CD4-positive, alpha-beta T cell (primary cell): Measurements from ENCODE around the gene SAMD10. TPM values are rescaled to one million over a fixed set of nuclear protein-coding genes. Genes with fewer than 3 reads are reported as not detected.

ENCODE experiments used
- ATAC-seq: fragments of 200-7000 bp; cut with Tn5 transposase; one replicate; pipeline ENCODE4 v1.10.0; 2022; ENCODE audit warnings: mild to moderate bottlenecking; ENCODE audit not compliant: poor library complexity
- CTCF ChIA-PET: fragments of 350-600 bp; sonication (Branson Sonifier 250); formaldehyde crosslinking; loops from one replicate; lab custom pipeline; 2021; ENCODE audit warnings: antibody characterized with exemption, inconsistent platforms; lab: Charles Lee
- POLR2A ChIA-PET: fragments of 350-600 bp; sonication (Branson Sonifier 250); formaldehyde crosslinking; loops from one replicate; lab custom pipeline; 2021; ENCODE audit warnings: antibody characterized with exemption, inconsistent platforms; lab: Charles Lee
- DNase-seq, 14 experiments: peaks; one replicate each; pipeline ENCODE4 v3.0.0-alpha.2; 2013 to 2020; ENCODE audit warnings: mixed read lengths in 2 of 14
- H3K27ac ChIP-seq, 2 donors: one replicate each; pipeline versions ENCODE4 v1.5.1 to v1.7.0; 2013; ENCODE audit warnings: low read length in 2 of 2, low read depth in 1 of 2, mild to moderate bottlenecking in 1 of 2
- H3K27me3 ChIP-seq, 2 experiments: 1 replicate in 1 of 2; 2 replicates in 1 of 2; pipeline versions ENCODE4 v1.6.1 to v1.7.0; 2013; ENCODE audit warnings: low read length in 2 of 2, control low read depth in 1 of 2, mild to moderate bottlenecking in 1 of 2, moderate library complexity in 1 of 2; ENCODE audit not compliant: insufficient read depth in 2 of 2, control insufficient read depth in 1 of 2
- H3K36me3 ChIP-seq: one replicate; pipeline ENCODE4 v1.6.1; 2013; ENCODE audit warnings: low read length, control low read depth; ENCODE audit not compliant: insufficient read depth
- H3K4me1 ChIP-seq: one replicate; pipeline ENCODE4 v1.6.1; 2013; ENCODE audit warnings: low read length, control low read depth; ENCODE audit not compliant: insufficient read depth
- H3K4me3 ChIP-seq: one replicate; pipeline ENCODE4 v1.5.1; 2013; ENCODE audit warnings: mild to moderate bottlenecking, low read length, moderate library complexity
- H3K9me3 ChIP-seq, 2 experiments: 1 replicate in 1 of 2; 2 replicates in 1 of 2; pipeline versions ENCODE4 v1.6.1 to v1.7.0; 2013; ENCODE audit warnings: low read length in 2 of 2, mild to moderate bottlenecking in 2 of 2, control low read depth in 1 of 2, moderate library complexity in 1 of 2; ENCODE audit not compliant: control insufficient read depth in 1 of 2, insufficient read depth in 1 of 2
- H3K27ac Mint-ChIP-seq: one replicate; pipeline ENCODE4 v1.8.0; 2020; ENCODE audit warnings: mixed read lengths
- H3K27me3 Mint-ChIP-seq: one replicate; pipeline ENCODE4 v1.8.0; 2021; ENCODE audit warnings: mixed read lengths
- H3K36me3 Mint-ChIP-seq: one replicate; pipeline ENCODE4 v1.8.0; 2021; ENCODE audit warnings: low read depth, mixed read lengths
- H3K4me1 Mint-ChIP-seq: one replicate; pipeline ENCODE4 v1.8.0; 2021; ENCODE audit warnings: low read depth, mixed read lengths
- H3K4me3 Mint-ChIP-seq: one replicate; pipeline ENCODE4 v1.8.0; 2020; ENCODE audit warnings: mild to moderate bottlenecking, mixed read lengths
- H3K9me3 Mint-ChIP-seq: one replicate; pipeline ENCODE4 v1.8.0; 2020; ENCODE audit warnings: mixed read lengths
- intact Hi-C, 2 experiments: fragments of 100-400 bp; cut with DNase I in 1 of 2; cut with micrococcal nuclease in 1 of 2; formaldehyde crosslinking; loops; one replicate each; pipeline versions ENCODE4 v1.15.1 to v1.9.0; 2023 to 2025; cut with DNase I, micrococcal nuclease
- total RNA-seq, 174 experiments: library from RNA in 2 of 174; stranded (reverse) in 2 of 174; gene quantifications; one replicate each; pipeline ENCODE4 v1.2.3 and lab custom pipeline; 2021 to 2026
- TF ChIP-seq, protein P1 (sequence below): fragments of 200-600 bp; IDR thresholded peaks from one replicate; pipeline ENCODE4 v1.8.0; 2022; ENCODE audit warnings: antibody characterized with exemption, mild to moderate bottlenecking

The SAMD10 gene
- total RNA-seq, 2 experiments from 2014 or later, result 12.0 to 12.1 TPM

DNA sequence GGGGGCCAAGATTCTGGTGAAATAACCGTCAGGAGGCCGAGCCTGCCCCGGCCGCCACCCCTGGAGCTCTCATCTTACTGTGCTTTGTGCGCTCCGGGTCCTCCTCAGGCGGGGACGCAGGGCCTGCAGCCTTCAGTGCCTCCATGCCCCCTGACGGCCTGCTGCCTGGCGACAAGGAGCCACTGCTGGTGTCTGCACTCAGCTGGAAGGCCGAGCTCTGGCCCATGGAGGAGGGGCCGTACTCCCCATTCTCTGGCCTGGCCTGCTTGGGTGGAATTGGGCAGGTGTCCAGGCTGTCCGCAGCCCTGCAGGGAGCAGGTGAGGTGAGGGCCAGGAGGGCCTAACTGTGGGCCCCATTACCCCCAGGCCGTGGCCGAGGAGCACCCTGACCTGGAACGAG, 15.0 kb downstream of the SAMD10 start:
- ATAC-seq, result no peak
- intact Hi-C loops, result no loop called here
- Mint-ChIP-seq H3K9me3 (no peaks in the 10 kb centered on the region), H3K4me3 (no peak overlapping the region), H3K4me1 (peaks cover 11% of the 10 kb centered on the region), H3K27me3 (no peaks in the 10 kb centered on the region), H3K36me3 (peaks cover 27% of the 10 kb centered on the region), H3K27ac (no peak overlapping the region)
- TF ChIP-seq, protein P1, sequence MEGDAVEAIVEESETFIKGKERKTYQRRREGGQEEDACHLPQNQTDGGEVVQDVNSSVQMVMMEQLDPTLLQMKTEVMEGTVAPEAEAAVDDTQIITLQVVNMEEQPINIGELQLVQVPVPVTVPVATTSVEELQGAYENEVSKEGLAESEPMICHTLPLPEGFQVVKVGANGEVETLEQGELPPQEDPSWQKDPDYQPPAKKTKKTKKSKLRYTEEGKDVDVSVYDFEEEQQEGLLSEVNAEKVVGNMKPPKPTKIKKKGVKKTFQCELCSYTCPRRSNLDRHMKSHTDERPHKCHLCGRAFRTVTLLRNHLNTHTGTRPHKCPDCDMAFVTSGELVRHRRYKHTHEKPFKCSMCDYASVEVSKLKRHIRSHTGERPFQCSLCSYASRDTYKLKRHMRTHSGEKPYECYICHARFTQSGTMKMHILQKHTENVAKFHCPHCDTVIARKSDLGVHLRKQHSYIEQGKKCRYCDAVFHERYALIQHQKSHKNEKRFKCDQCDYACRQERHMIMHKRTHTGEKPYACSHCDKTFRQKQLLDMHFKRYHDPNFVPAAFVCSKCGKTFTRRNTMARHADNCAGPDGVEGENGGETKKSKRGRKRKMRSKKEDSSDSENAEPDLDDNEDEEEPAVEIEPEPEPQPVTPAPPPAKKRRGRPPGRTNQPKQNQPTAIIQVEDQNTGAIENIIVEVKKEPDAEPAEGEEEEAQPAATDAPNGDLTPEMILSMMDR, result no peak
- no peak overlapping the region for H3K4me3 ChIP-seq
- peaks cover 55% of the 10 kb centered on the region for H3K36me3 ChIP-seq
- H3K4me1 ChIP-seq, result peaks cover 13% of the 10 kb centered on the region
- POLR2A ChIA-PET, result no interaction called here
- DNase-seq, result peak in 1 of 14 experiments; percentile 3
- H3K27ac ChIP-seq, result no peak overlapping the region
- peaks cover 0 to 29% of the 10 kb centered on the region in 2 experiments for H3K9me3 ChIP-seq
- CTCF ChIA-PET, result interaction anchor here (0.6 to 1.1 kb wide), 2 partner anchors 9 to 21 kb away, joined by 3 read pairs; no protein-coding TSS in a partner anchor
- no peaks in the 10 kb centered on the region for H3K27me3 ChIP-seq

- ChIA-PET CTCF (interaction anchor here (0.6 to 1.1 kb wide), 2 partner anchors 9 to 22 kb away, joined by 3 read pairs; no protein-coding TSS in a partner anchor), POLR2A (no interaction called here)
- no peaks in the 10 kb centered on the region for H3K27me3 Mint-ChIP-seq
- Histone ChIP-seq H3K9me3 (peaks cover 0 to 29% of the 10 kb centered on the region in 2 experiments), H3K4me3 (no peak overlapping the region), H3K27me3 (no peaks in the 10 kb centered on the region), H3K27ac (no peak overlapping the region), H3K36me3 (peaks cover 58% of the 10 kb centered on the region), H3K4me1 (peaks cover 9% of the 10 kb centered on the region)
- no peak overlapping the region for H3K4me3 Mint-ChIP-seq
- intact Hi-C loops, result no loop called here
- no peaks in the 10 kb centered on the region for H3K9me3 Mint-ChIP-seq
- H3K4me1 Mint-ChIP-seq, result peaks cover 10% of the 10 kb centered on the region
- no peak for ATAC-seq
- TF ChIP-seq, protein P1, result no peak
- H3K36me3 Mint-ChIP-seq, result peaks cover 32% of the 10 kb centered on the region
- DNase-seq, result no peak
- no peak overlapping the region for H3K27ac Mint-ChIP-seq
Observed at GRCh38 chr20:63963784-63964301, 15.6 kb downstream of the SAMD10 start.

- Histone ChIP-seq H3K36me3 (peaks cover 58% of the 10 kb centered on the region), H3K9me3 (peaks cover 0 to 29% of the 10 kb centered on the region in 2 experiments), H3K27me3 (no peaks in the 10 kb centered on the region), H3K27ac (no peak overlapping the region), H3K4me1 (peaks cover 4% of the 10 kb centered on the region), H3K4me3 (no peak overlapping the region)
- H3K27ac Mint-ChIP-seq, result no peak overlapping the region
- TF ChIP-seq, protein P1, result no peak
- no peaks in the 10 kb centered on the region for H3K27me3 Mint-ChIP-seq
- peaks cover 29% of the 10 kb centered on the region for H3K36me3 Mint-ChIP-seq
- no peak for DNase-seq
- CTCF ChIA-PET, result interaction anchor here (1.1 kb wide), 1 partner anchor 10 kb away, joined by 3 read pairs; no protein-coding TSS in a partner anchor
- ATAC-seq, result no peak
- H3K9me3 Mint-ChIP-seq, result no peaks in the 10 kb centered on the region
- intact Hi-C loops, result no loop called here
- POLR2A ChIA-PET, result no interaction called here
- no peak overlapping the region for H3K4me3 Mint-ChIP-seq
- peaks cover 5% of the 10 kb centered on the region for H3K4me1 Mint-ChIP-seq
Observed at GRCh38 chr20:63963348-63963741, 16.1 kb downstream of the SAMD10 start.
